Stimulated activated CD8-positive, alpha-beta memory T cell treated with anti-CD3 and anti-CD28 coated beads, Interleukin-4, amount 100 ng/mL, for 4 hours (primary cell): Measurements from ENCODE around the gene PAQR4.
"Not testable (repeated sequence)": the region's sequence is repeated elsewhere in the genome, so short reads cannot be mapped to it uniquely, and the experiment has no call there.

Experiments used
- DNase-seq, 2 donors: peaks; one replicate each; pipeline ENCODE4 v3.0.0-alpha.2; 2020; ENCODE audit warnings: low read depth in 2 of 2, low spot score in 1 of 2

Gene PAQR4

DNA sequence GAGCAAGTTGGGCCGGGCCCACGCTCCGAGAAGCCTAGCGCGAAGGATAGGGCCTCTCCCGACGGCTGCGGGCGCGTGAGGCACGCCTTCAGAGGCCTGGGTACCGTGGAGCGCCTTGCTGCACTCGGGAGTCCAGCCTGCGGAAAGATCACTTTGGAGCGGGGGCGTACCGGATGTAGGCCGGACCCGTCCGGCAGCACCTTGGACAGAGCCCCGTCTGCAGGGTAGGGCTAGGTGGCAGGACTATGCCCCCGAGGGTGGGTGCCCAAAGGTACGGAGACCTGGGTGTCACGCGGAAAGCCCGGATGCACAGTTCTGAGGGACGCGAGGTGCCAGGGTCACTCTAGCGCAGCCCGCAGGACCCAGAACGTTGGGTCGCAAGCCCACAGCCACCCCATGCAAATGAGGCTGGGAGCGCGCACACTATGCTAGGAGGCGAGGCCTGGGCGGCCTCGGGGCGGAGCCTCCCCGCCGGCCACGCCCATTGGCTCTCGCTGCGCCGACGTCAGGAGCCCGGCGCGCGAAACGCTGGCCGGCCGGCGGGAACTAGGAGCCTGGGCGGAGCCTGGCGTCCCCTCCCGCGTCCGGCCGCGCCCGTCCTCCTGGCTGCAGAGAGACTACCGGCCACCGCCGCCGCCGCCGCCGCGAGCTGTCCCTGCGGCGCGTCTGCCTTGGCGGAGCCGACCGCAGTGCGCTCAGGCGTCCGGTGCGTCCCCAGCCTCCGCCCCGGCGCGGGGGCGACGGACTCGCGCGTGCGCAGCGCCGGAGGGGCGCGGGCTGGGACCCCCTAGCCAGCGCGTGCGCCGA lies at the start of gene PAQR4:
Gene PAQR4, plus strand, starts transcription at position 611 of the 807 bp plus-strand sequence. CDS start 327 bp downstream, outside the sequence.
- peak; percentile 31 to 36 for DNase-seq

GRCh38 chr16:2919511-2920255 lies 49.5 kb upstream of the PAQR4 start:
- DNase-seq, result peak in 1 of 2 donors; percentile 28

DNA sequence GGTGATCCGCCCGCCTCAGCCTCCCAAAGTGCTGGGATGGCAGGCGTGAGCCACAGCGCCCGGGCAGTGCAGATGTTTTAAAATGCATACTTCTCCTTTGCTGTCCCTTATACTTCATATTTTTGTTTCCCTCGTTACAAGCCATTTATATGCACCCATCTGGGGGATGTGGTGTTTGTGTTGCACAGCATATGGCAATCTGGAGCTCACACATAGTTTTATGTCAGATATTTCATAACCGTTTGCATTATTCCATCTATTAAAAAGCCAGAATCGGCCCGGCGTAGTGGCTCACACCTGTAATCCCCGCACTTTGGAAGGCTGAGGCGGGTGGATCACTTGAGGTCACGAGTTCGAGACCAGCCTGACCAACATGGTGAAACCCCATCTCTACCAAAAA lies 45.7 kb upstream of the PAQR4 start:
- DNase-seq, result no peak

- no peak for DNase-seq
Measured at GRCh38 chr16:2924901-2925755, 44.0 kb upstream of the PAQR4 start.

DNA sequence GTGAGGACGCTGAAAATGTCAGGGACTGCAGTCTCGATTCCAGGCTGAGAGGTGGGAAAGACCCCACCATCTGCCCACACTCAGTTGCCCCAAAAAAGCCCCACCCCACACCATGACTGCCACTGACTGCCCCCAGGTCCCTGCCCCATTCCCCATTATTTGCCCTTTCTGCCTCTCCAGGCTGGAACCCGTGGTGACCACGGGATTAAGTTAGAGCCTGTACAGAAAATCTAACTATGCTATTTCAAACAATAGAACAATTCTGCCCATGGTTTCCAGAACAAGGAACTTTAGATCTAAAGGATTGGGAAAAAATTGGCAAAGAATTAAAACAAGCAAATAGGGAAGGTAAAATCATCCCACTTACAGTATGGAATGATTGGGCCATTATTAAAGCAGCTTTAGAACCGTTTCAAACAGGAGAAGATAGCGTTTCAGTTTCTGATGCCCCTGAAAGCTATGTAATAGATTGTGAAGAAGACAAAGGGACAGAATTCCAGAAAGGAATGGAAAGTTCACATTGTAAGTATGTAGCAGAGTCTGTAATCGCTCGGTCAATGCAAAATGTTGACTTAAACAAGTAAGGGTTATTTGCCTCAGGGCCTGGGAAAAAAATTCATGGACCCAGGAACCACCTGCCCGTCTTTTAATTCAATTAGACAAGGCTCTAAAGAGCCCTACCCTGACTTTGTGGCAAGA lies 43.0 kb upstream of the PAQR4 start:
- no peak for DNase-seq

DNA sequence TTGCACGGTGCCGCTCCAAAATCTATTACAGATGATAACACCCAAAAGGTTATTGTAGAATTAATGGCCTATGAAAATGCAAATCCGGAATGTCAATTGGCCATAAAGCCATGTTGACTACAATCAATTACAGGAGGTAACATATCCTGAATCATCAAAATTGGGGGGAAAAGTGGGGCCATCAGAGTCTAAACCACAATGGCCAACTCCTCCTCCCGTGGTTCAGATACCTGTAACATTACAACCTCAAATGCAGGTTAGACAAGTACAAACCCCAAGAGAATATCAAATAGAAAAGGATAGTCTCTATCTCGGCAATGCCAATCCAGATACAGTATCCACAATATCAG lies 42.5 kb upstream of the PAQR4 start:
- DNase-seq, result no peak

- peak; percentile 67 to 86 for DNase-seq
Measured at GRCh38 chr16:2927010-2927646, 42.0 kb upstream of the PAQR4 start.

GRCh38 chr16:2928151-2928550 lies 41.0 kb upstream of the PAQR4 start:
- DNase-seq, result not testable (repeated sequence)

DNA sequence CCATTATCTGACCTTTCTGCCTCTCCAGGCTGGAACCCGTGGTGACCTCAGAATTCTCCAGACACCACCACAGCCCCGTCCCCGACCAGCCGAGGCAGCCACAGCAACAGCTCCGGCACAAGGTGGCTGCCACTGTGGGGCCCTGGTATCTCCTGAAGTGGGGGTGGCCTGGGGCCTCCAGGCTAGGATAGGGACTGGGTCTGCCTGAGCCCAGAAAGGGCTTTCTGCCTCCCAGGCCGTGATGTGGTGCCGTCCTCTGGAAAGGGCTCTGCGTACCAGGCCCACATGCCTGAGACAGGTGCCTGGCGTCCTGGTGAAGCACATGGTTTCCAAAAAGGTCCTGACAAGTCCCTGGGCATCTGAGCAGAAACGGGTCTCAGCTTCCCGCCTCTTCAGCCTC lies 40.4 kb upstream of the PAQR4 start:
- no peak for DNase-seq

GRCh38 chr16:2929693-2930092 lies 39.5 kb upstream of the PAQR4 start:
- no peak for DNase-seq

DNA sequence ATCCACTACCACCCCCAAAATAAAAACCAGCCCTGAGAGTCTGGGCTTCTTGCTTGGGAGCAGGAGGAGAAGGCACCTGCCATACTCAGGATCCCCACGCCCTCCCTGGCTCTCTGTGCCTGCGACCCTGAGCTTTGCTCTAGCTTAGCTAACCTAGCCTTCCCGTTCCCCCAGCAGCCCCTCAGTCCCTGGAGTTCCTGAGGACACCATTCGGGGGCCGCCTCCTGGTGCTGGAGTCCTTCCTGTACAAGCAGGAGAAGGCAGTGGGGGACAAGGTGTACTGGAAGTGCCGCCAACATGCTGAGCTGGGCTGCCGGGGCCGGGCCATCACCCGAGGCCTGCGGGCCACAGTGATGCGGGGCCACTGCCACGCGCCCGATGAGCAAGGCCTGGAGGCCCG lies 38.9 kb upstream of the PAQR4 start:
- DNase-seq, result no peak

DNA sequence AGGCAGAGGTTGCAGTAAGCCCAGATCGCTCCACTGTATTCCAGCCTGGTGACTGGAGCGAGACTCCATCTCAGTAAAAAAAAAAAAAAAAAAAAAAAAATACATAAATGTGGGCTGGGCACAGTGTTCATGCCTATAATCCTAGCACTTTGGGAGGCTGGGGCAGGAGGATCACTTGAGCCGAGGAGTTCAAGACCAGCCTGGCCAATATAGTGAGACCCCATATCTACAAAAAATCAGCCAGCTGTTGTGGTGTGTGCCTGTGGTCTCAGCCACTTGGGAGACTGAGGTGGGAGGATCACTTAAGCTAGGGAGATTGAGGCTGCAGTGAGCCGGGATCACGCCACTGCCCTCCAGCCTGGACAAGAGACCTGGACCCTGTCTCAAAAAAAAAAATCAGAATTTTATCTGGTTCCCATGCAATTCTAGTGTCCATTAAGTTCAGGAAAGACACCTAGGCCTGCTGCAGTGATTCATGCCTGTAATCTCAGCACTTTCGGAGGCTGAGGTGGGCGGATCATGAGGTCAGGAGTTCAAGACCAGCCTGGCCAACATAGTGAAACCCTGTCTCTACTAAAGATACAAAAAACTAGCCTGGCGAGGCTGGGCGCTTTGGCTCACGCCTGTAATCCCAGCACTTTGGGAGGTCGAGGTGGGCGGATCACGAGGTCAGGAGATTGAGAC lies 37.8 kb upstream of the PAQR4 start:
- DNase-seq, result not testable (repeated sequence)

DNA sequence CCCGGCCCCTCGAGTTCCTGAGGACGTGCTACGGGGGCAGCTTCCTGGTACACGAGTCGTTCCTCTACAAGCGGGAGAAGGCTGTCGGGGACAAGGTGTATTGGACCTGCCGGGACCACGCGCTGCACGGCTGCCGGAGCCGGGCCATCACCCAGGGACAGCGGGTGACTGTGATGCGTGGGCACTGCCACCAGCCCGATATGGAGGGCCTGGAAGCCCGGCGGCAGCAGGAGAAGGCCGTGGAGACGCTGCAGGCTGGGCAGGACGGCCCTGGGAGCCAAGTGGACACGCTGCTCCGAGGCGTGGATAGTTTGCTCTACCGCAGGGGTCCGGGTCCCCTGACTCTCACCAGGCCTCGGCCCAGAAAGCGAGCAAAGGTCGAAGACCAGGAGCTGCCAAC lies 36.0 kb upstream of the PAQR4 start:
- no peak for DNase-seq

DNA sequence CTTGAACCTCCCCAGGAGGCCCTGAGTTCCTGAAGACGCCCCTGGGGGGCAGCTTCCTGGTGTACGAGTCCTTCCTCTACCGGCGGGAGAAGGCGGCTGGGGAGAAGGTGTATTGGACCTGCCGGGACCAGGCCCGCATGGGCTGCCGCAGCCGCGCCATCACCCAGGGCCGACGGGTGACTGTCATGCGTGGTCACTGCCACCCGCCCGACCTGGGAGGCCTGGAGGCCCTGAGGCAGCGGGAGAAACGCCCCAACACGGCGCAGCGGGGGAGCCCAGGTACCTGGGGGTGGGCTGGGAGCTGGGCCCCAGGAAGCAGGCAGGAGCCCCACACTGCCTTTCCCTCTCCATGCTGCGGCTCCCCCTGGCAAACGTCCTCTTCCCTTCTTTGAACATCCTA lies 35.4 kb upstream of the PAQR4 start:
- no peak for DNase-seq

GRCh38 chr16:2934450-2934849 lies 34.7 kb upstream of the PAQR4 start:
- no peak for DNase-seq

DNA sequence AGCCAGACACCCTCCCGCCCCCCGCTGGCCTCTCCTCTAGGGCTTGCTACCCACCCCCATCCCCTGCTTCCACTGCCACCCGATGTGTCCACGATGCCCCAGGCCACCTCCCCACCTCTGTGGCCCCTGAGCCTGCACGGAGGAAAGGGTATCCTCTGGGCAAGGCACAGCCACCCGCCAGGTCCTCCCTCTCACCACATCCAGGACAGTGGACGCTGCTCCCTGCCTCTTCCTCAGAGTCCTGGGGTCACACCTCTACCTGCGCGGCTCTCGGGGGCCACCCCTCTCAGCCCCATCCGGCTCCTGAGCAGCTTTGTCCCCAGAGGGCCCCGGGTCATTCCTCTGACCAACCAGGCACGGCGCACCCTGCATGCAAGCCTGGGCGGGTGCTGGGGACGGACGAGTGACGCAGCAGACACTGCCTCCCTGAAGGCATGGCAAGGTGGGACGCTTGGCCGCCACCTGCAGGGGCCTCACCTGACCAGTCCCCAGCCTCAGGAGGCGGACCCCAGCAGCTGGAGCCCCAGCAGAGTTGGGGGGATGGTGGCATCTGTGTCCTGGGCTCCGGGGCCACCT lies 32.6 kb upstream of the PAQR4 start:
- DNase-seq, result no peak

DNA sequence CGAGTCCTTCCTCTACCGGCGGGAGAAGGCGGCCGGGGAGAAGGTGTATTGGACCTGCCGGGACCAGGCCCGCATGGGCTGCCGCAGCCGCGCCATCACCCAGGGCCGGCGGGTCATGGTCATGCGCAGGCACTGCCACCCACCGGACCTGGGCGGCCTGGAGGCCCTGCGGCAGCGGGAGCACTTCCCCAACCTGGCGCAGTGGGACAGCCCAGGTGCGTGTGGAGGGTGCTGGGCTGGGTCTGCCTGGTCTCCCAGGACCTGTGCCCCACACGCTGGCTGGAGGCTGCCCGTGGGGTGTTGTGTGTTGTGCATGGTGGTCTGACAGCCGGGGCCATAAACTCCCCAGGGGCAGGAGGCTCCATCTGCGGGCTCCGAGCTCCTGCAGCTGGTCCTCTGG lies 32.0 kb upstream of the PAQR4 start:
- no peak for DNase-seq

GRCh38 chr16:2938206-2938605 lies 30.9 kb upstream of the PAQR4 start:
- DNase-seq, result no peak

GRCh38 chr16:2939968-2940367 lies 29.2 kb upstream of the PAQR4 start:
- DNase-seq, result no peak

- no peak for DNase-seq
Measured at GRCh38 chr16:2942045-2942444, 27.1 kb upstream of the PAQR4 start.
